Ishikawa (cell line): Measurements from ENCODE around the gene SZT2.

Source experiments
- NFIC ChIP-seq: IDR thresholded peaks from 2 replicates; pipeline ENCODE4 v1.6.1; 2012
- REST ChIP-seq: IDR thresholded peaks from 2 replicates; pipeline ENCODE4 v1.6.1; 2012; ENCODE audit warnings: low read depth, mild to moderate bottlenecking

DNA sequence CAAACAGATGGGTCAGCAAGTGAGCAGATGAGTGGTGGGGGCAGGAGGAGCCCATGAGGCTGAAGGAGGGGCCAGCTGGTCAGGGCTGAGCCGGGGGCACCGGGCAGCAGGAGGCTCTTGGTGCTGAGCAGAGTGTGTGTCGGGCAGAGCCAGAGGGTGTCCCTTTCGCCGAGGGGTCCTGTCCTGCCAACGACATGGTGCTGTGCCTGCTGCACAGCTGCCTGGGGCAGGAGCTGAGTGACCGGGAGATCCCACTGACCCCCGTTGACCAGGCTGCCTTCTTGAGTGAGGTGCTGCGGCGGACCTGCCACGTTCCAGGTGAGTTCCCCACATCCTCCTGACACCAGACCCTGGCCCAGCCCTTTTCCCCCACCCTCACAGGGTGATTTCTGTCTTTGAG lies 36.5 kb downstream of the SZT2 start:
- TF ChIP-seq REST (no peak), NFIC (no peak)
